IPS-20b (cell line): ENCODE measurements around the gene NAV2.
"Not testable (repeated sequence)": the region's sequence is repeated elsewhere in the genome, so short reads cannot be mapped to it uniquely, and the experiment has no call there.

ENCODE experiments used
- H3K27ac ChIP-seq: one replicate; pipeline ENCODE4 v1.5.1; 2013; ENCODE audit warnings: low read length
- H3K27me3 ChIP-seq: 2 replicates; pipeline ENCODE4 v1.6.1; 2013; ENCODE audit warnings: mild to moderate bottlenecking, low read length, inconsistent platforms; ENCODE audit not compliant: insufficient read depth
- H3K36me3 ChIP-seq: 2 replicates; pipeline ENCODE4 v1.6.1; 2013; ENCODE audit warnings: low read depth, mild to moderate bottlenecking, inconsistent platforms, low read length, moderate library complexity; ENCODE audit not compliant: insufficient read depth
- H3K4me1 ChIP-seq: 2 replicates; pipeline ENCODE4 v1.6.1; 2013; ENCODE audit warnings: mild to moderate bottlenecking, control low read depth, inconsistent platforms, low read length, moderate library complexity; ENCODE audit not compliant: insufficient read depth
- H3K4me3 ChIP-seq: 2 replicates; pipeline ENCODE4 v1.5.1; 2013; ENCODE audit warnings: mild to moderate bottlenecking, low read length, inconsistent platforms
- H3K9ac ChIP-seq: 2 replicates; pipeline ENCODE4 v1.6.1; 2013; ENCODE audit warnings: low read depth, mild to moderate bottlenecking, inconsistent platforms, low read length, moderate library complexity
- H3K9me3 ChIP-seq: 2 replicates; pipeline ENCODE4 v1.6.1; 2013; ENCODE audit warnings: mild to moderate bottlenecking, low read depth, low read length, inconsistent platforms; ENCODE audit not compliant: insufficient read depth

The NAV2 gene

DNA sequence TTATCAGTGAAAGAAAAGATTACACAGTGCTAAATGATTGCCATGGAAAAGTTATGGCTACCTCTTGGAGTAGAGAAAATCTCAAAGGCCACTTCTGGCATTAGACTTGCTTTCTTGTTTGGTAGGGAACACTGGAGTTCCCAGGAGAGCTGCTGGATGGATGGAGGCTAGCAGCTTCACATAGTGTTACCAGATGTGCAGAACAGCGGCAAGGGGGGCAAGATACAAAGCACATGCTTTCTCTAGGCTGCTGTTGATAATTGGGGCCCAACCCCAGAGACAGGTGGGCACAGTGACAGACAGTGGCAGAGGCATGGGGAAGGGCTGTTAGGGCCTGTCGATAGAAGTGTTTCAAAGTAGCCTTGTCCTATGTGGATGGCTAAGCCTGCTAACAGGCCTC is 352.8 kb downstream of the NAV2 start:
- Histone ChIP-seq H3K4me1 (peaks cover 25% of the 10 kb centered on the region; the same call in 1 of the 2 replicates), H3K36me3 (peaks cover 71% of the 10 kb centered on the region), H3K27ac (no peak overlapping the region), H3K9ac (0 out of 2 replicates have a peak overlapping the region, but pooled peaks have one; percentile 3), H3K27me3 (no peaks in the 10 kb centered on the region), H3K4me3 (peak overlapping the region; percentile 13; the same call in 1 of the 2 replicates), H3K9me3 (no peaks in the 10 kb centered on the region)

DNA sequence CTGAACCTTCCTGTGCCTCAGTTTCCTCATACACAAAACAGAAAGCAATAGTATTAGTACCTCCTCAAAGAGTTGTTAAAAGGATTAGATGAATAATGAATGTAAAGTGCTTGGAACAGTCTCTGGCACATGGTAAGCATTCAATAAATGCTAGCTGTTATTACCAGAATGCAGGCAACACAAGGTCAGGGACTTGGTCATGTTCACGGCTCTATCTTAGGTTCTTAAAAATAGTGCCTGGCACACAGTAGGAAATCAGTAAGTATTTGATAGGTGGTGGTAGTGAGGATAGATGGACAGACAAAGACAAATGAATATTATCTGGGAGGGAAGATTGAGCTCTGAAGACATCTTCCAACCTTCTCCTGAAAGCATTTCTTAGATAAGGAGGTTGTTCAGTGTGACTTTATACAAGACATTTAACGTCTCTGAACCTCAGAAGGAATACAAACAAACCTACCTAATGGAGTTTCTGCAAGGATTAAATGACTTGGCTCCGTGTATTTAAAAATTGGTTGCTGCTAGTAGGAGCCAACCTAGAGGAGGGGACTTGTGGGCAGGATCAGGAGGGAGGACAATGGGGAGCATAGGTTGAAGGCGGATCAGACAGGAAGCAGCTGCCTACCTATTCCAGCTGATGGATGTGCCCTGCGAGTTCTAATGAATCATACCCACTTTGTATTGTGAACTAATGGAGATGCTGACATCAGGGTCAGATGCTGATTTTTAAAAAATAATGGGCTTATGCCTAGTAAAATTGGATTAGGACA is 353.6 kb downstream of the NAV2 start:
- H3K9me3 ChIP-seq = no peaks in the 10 kb centered on the region
- no peak overlapping the region for H3K4me3 ChIP-seq
- no peaks in the 10 kb centered on the region for H3K27me3 ChIP-seq
- 0 out of 2 replicates have a peak overlapping the region, but pooled peaks have one; percentile 3 for H3K9ac ChIP-seq
- peaks cover 71% of the 10 kb centered on the region for H3K36me3 ChIP-seq
- H3K27ac ChIP-seq = peak overlapping the region; percentile 23
- peaks cover 25% of the 10 kb centered on the region; the same call in 1 of the 2 replicates for H3K4me1 ChIP-seq

DNA sequence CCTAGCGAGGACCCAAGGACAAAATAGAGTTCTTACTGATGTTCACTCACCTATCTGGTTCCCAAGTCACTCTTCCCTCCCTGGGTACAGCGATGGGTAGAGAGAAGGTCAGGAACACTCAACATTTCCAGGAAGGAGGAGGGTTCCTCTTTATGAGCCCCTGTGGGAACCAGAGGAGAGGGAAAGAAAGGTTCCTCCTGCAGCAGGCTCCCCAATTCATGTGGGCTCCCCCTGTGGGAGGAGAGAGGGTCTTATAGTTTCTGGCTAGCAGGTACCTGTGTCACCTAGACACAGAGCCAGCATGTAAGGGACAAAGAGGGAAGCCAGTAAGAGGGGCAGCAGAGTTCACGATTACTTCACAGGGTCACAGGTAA is 354.1 kb downstream of the NAV2 start:
- Histone ChIP-seq H3K9me3 (no peaks in the 10 kb centered on the region), H3K4me1 (peaks cover 25% of the 10 kb centered on the region; the same call in 1 of the 2 replicates), H3K9ac (no peak overlapping the region), H3K27ac (peak overlapping the region; percentile 23), H3K27me3 (no peaks in the 10 kb centered on the region), H3K4me3 (no peak overlapping the region), H3K36me3 (peaks cover 73% of the 10 kb centered on the region)

DNA sequence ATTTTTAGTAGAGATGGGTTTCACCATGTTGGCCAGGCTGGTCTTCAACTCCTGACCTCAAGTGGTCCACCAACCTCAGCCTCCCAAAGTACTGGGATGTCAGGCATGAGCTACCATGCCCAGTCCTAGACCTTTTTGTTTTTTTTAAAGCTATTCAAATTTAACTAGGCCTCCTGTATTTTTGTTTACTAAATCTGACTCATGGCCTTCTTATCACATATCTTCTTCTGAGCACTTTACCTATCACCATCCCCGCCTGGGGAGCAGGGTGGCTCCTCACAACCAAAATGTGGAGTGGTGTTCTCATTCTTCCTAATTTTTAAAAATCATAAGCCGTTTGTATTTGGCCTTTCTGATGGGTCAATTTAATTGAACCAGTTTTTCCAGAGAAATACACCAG is 355.0 kb downstream of the NAV2 start:
- H3K36me3 ChIP-seq = peaks cover 67% of the 10 kb centered on the region
- no peaks in the 10 kb centered on the region for H3K9me3 ChIP-seq
- H3K9ac ChIP-seq = no peak overlapping the region
- no peak overlapping the region for H3K27ac ChIP-seq
- no peak overlapping the region for H3K4me3 ChIP-seq
- H3K4me1 ChIP-seq = peaks cover 25% of the 10 kb centered on the region; the same call in 1 of the 2 replicates
- no peaks in the 10 kb centered on the region for H3K27me3 ChIP-seq

DNA sequence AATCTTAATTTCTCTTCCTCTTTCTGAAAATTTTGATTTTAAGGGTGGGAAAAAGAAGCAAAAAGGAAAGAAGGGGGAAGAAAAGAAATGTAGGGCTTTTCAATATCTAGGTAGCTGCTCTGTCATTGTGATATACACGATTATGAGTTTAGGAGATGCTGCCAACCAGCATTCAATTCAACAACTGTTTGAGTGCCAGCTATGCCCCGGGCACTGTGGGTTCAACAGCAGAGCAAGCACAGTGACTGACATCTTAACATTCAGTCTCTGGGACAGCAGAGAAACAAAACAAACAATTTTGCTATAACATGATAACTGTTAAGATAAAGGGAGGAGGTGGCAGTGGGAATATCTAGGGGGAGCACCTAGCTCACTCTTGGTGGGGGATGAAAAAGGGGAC is 356.1 kb downstream of the NAV2 start:
- Histone ChIP-seq H3K27me3 (no peaks in the 10 kb centered on the region), H3K9ac (no peak overlapping the region), H3K36me3 (peaks cover 57% of the 10 kb centered on the region), H3K27ac (no peak overlapping the region), H3K4me3 (no peak overlapping the region), H3K9me3 (no peaks in the 10 kb centered on the region), H3K4me1 (peaks cover 25% of the 10 kb centered on the region; the same call in 1 of the 2 replicates)

DNA sequence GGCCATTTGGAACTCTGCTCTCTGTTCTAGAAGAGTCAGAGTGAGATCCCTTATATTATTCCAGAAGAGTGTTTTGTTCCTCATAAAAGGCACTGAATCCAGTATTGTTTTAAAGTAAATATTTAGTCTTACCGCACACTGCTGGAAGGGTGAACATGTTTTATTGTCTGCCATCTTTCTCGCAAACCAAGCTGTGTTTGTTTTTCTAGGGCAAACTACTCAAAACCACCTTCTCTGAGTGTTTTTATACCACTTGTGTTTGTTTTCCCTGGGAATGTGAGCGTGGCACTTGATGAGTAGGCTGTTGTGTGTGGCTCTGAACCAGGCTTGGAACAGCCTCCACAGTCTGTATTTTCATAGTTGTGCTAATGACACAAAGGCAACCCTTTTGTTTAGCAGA is 357.8 kb downstream of the NAV2 start:
- no peaks in the 10 kb centered on the region for H3K9me3 ChIP-seq
- peaks cover 58% of the 10 kb centered on the region for H3K36me3 ChIP-seq
- H3K27me3 ChIP-seq = no peaks in the 10 kb centered on the region
- H3K4me1 ChIP-seq = peaks cover 9% of the 10 kb centered on the region; the same call in 1 of the 2 replicates
- no peak overlapping the region for H3K9ac ChIP-seq
- H3K4me3 ChIP-seq = no peak overlapping the region
- H3K27ac ChIP-seq = no peak overlapping the region

DNA sequence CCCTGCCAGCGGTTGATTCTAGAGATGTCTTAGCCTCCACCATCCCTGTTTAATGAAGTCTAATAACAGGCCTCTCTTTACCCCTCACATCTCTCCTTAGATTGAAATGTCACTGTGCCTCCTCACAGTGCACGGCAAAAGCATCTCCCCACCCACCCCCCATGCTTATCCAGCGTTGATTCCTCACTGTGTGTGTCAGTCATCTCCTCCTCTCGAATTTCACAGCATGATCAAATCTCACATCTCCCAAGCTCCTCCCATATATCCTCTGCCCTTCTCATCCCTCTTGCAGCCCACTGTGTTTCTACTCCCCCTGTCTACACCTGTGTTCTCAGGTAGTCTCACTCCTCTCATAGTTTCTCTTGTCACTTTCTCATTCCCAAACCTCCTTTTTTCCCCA is 363.0 kb downstream of the NAV2 start:
- Histone ChIP-seq H3K4me1 (no peaks in the 10 kb centered on the region), H3K4me3 (no peak overlapping the region), H3K9ac (no peak overlapping the region), H3K27me3 (no peaks in the 10 kb centered on the region), H3K36me3 (peaks cover 70% of the 10 kb centered on the region), H3K9me3 (no peaks in the 10 kb centered on the region), H3K27ac (no peak overlapping the region)

DNA sequence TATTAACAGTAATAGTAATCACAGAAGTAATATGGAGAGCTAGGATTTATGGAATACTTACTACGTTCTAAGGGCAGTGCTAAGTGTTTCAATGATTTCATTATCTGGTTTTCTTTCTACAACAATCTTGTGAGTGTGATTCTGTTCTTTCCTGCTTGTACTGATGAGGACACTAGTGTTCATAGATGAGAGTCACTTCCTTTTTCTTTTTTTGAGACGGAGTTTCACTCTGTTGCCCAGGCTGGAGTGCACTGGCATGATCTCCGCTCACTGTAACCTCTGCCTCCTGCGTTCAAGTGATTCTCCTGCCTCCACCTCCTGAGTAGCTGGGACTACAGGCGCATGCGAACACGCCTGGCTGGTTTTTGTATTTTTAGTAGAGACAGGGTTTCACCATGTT is 366.2 kb downstream of the NAV2 start:
- no peaks in the 10 kb centered on the region for H3K4me1 ChIP-seq
- H3K27ac ChIP-seq = no peak overlapping the region
- H3K4me3 ChIP-seq = no peak overlapping the region
- no peaks in the 10 kb centered on the region for H3K9me3 ChIP-seq
- peaks cover 90% of the 10 kb centered on the region for H3K36me3 ChIP-seq
- H3K27me3 ChIP-seq = no peaks in the 10 kb centered on the region
- H3K9ac ChIP-seq = no peak overlapping the region

DNA sequence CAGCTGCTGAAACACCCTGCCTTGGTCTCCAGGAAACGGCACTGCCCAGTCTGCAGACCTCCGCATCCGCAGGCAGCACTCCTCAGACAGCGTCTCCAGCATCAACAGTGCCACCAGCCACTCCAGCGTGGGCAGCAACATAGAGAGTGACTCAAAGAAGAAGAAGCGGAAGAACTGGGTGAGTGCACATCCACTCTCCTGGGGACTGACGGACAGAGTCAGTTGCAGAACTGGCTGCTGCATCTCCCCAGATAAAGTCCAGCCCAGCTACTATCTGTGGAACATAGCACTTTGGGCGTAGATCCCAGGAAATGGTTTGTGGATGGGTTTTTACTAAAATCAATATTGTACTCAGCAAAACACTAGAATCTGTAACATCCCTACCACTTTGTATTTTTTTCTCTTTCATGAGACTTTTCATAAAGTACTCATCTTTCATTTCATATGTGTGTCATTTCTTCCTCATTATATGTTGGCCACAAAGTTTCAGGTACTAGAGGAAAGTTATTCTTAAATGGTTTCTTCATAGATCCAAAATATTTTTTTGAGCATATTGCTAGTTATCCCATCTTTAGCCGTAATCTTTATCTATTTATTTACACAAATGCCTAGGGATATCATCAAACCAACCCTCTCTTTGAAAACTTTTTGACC is 367.5 kb downstream of the NAV2 start:
- Histone ChIP-seq H3K4me3 (no peak overlapping the region), H3K36me3 (peaks cover 99% of the 10 kb centered on the region), H3K9ac (no peak overlapping the region), H3K4me1 (no peaks in the 10 kb centered on the region), H3K27me3 (no peaks in the 10 kb centered on the region), H3K27ac (no peak overlapping the region), H3K9me3 (no peaks in the 10 kb centered on the region)

DNA sequence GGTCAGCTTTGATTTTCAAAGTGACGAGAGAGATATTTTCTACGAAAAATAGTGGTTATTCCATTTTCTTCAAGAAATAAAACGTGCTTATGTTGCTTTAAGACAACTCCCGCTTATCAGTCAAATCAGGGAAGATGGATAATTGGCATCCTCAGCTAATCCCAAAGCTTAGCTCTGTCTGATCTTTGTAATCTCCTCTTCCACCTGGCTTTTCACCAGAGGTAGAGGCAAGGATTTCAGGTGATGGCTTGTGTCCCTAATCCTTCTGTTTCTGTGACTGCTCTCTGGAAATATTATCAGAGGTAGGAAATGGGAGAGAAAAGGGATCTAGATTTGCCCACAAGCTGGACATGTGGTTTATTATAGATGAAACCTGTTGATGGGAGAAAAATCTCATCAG is 368.7 kb downstream of the NAV2 start:
- no peaks in the 10 kb centered on the region for H3K4me1 ChIP-seq
- H3K27me3 ChIP-seq = no peaks in the 10 kb centered on the region
- H3K4me3 ChIP-seq = no peak overlapping the region
- H3K36me3 ChIP-seq = peaks cover 100% of the 10 kb centered on the region
- H3K9ac ChIP-seq = no peak overlapping the region
- H3K9me3 ChIP-seq = no peaks in the 10 kb centered on the region
- no peak overlapping the region for H3K27ac ChIP-seq

DNA sequence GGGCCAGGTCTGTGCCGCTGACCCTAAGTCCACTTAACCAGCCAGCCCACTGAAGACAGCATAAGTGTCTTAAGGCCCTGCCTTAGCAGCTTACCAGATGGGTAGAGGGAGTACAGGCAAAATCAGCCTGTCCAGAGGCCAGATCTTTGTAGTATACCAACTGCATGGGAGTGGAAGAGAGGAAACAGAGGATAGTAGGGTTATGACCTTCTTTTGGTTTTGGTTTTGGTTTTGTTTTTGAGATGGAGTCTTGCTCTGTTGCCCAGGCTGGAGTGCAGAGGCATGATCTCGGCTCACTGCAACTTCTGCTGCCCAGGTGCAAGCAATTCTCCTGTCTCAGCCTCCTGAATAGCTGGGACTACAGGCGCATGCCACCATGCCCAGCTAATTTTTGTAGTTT is 371.2 kb downstream of the NAV2 start:
- peaks cover 99% of the 10 kb centered on the region for H3K36me3 ChIP-seq

More for the DNA sequence above, 371.2 kb downstream of the NAV2 start:
- not testable (repeated sequence) for H3K4me1 ChIP-seq, H3K4me3 ChIP-seq, H3K9ac ChIP-seq, H3K9me3 ChIP-seq, H3K27me3 ChIP-seq, H3K27ac ChIP-seq
